ENCODE data around the gene MPO. TPM values are rescaled to one million over a fixed set of nuclear protein-coding genes. Genes with fewer than 3 reads are reported as not detected.
A peak's percentile ranks its signal among the peaks of the same experiment; 100 is the strongest.

Gene MPO
- polyA plus RNA-seq, 3 donors: 4.2 to 7.5 (median 6.0) TPM

GRCh38 chr17:58245428-58246103 lies 35.2 kb downstream of the MPO start:
- WGBS (ENCODE audit: insufficient coverage): 87% methylated on average over 4 of the region's 10 CpGs
- Histone ChIP-seq H3K79me2 (ENCODE audit: insufficient read depth, low read length) (no peaks in the 10 kb centered on the region), H4K20me1 (ENCODE audit: insufficient read depth, low read length) (no peaks in the 10 kb centered on the region), H3K4me2 (replicated peaks; ENCODE audit: extremely low read depth, low read length, poor library complexity, severe bottlenecking) (no peak overlapping the region), H3K27ac (ENCODE audit: low read depth in 1 of 2, low read length in 2 of 2) (no peak overlapping the region), H3K4me1 (ENCODE audit: control insufficient read depth in 1 of 2, insufficient read depth in 2 of 2, low read length in 2 of 2) (peaks cover 19 to 26% of the 10 kb centered on the region in 2 donors), H3K27me3 (ENCODE audit: control insufficient read depth in 2 of 2, insufficient read depth in 2 of 2, low read length in 2 of 2) (peaks cover 11 to 45% of the 10 kb centered on the region in 2 donors), H3K36me3 (replicated peaks in 1 of 2; ENCODE audit: control insufficient read depth in 1 of 2, insufficient read depth in 2 of 2, low read length in 2 of 2) (no peaks in the 10 kb centered on the region), H3K4me3 (replicated peaks in 1 of 3; ENCODE audit: low read depth in 2 of 3, low read length in 3 of 3) (no peak overlapping the region), H3K9ac (ENCODE audit: insufficient read depth, low read length, poor library complexity, severe bottlenecking) (no peak overlapping the region), H3K9me3 (replicated peaks in 1 of 2; ENCODE audit: control insufficient read depth in 1 of 2, insufficient read depth in 1 of 2, low read length in 2 of 2) (no peaks in the 10 kb centered on the region), H2AFZ (ENCODE audit: insufficient read depth, low read depth, low read length, poor library complexity, severe bottlenecking) (no peak overlapping the region)
- no peak for TF ChIP-seq CTCF (IDR thresholded peaks at IDR 0.05)
- DNase-seq: no peak
- H3K9me3 Mint-ChIP-seq: peaks cover 0 to 3% (median 0%) of the 10 kb centered on the region in 7 donors
- H3K4me1 Mint-ChIP-seq: peaks cover 22% of the 10 kb centered on the region
- H3K27ac Mint-ChIP-seq: no peak overlapping the region
- peaks cover 47 to 80% (median 67%) of the 10 kb centered on the region in 3 donors for H3K27me3 Mint-ChIP-seq (ENCODE audit: low read depth in 3 of 3)
- H3K36me3 Mint-ChIP-seq: peaks cover 0 to 2% of the 10 kb centered on the region in 2 donors
- intact Hi-C loops (cut with micrococcal nuclease): no loop called here
- peak overlapping the region in 1 of 2 donors; percentile 40 for H3K4me3 Mint-ChIP-seq

- no peak overlapping the region for H3K9ac ChIP-seq (ENCODE audit: insufficient read depth, low read length, poor library complexity, severe bottlenecking)
- peaks cover 0 to 2% of the 10 kb centered on the region in 2 donors for H3K36me3 Mint-ChIP-seq
- no peak overlapping the region for H3K4me3 ChIP-seq (replicated peaks in 1 of 3; ENCODE audit: low read depth in 2 of 3, low read length in 3 of 3)
- peaks cover 47 to 80% (median 67%) of the 10 kb centered on the region in 3 donors for H3K27me3 Mint-ChIP-seq (ENCODE audit: low read depth in 3 of 3)
- peaks cover 12 to 45% of the 10 kb centered on the region in 2 donors for H3K27me3 ChIP-seq (ENCODE audit: control insufficient read depth in 2 of 2, insufficient read depth in 2 of 2, low read length in 2 of 2)
- TF ChIP-seq CTCF (IDR thresholded peaks at IDR 0.05): no peak
- H3K27ac ChIP-seq (ENCODE audit: low read depth in 1 of 2, low read length in 2 of 2): no peak overlapping the region
- peaks cover 19 to 25% of the 10 kb centered on the region in 2 donors for H3K4me1 ChIP-seq (ENCODE audit: control insufficient read depth in 1 of 2, insufficient read depth in 2 of 2, low read length in 2 of 2)
- peaks cover 0 to 4% (median 0%) of the 10 kb centered on the region in 7 donors for H3K9me3 Mint-ChIP-seq
- H4K20me1 ChIP-seq (ENCODE audit: insufficient read depth, low read length): no peaks in the 10 kb centered on the region
- no peak overlapping the region for H3K27ac Mint-ChIP-seq
- no peak for DNase-seq
- H3K4me2 ChIP-seq (replicated peaks; ENCODE audit: extremely low read depth, low read length, poor library complexity, severe bottlenecking): no peak overlapping the region
- no peaks in the 10 kb centered on the region for H3K9me3 ChIP-seq (replicated peaks in 1 of 2; ENCODE audit: control insufficient read depth in 1 of 2, insufficient read depth in 1 of 2, low read length in 2 of 2)
- WGBS (ENCODE audit: insufficient coverage): 100% methylated on average over 3 of the region's 6 CpGs
- peak overlapping the region in 1 of 2 donors; percentile 23 for H3K4me3 Mint-ChIP-seq
- H3K36me3 ChIP-seq (replicated peaks in 1 of 2; ENCODE audit: control insufficient read depth in 1 of 2, insufficient read depth in 2 of 2, low read length in 2 of 2): no peaks in the 10 kb centered on the region
- no peak overlapping the region for H2AFZ ChIP-seq (ENCODE audit: insufficient read depth, low read depth, low read length, poor library complexity, severe bottlenecking)
- peaks cover 22% of the 10 kb centered on the region for H3K4me1 Mint-ChIP-seq
- intact Hi-C loops (cut with micrococcal nuclease): no loop called here
- H3K79me2 ChIP-seq (ENCODE audit: insufficient read depth, low read length): no peaks in the 10 kb centered on the region
Measured at GRCh38 chr17:58244963-58245362, 35.8 kb downstream of the MPO start.

All from CD14-positive monocyte (primary cell).